HG02970 (cell line): ENCODE measurements around the gene TTC8.
"Not testable (repeated sequence)": the region's sequence is repeated elsewhere in the genome, so short reads cannot be mapped to it uniquely, and the experiment has no call there.

Experiments
- ATAC-seq: cut with Tn5 transposase; IDR thresholded peaks from one replicate; pipeline ENCODE4 v1.9.1; 2021; ENCODE audit warnings: mild to moderate bottlenecking, moderate library complexity, moderate number of reproducible peaks; ENCODE audit not compliant: unreplicated experiment, low FRiP score

Gene TTC8

GRCh38 chr14:88821888-88822287, 2.6 kb upstream of the TTC8 start:
- ATAC-seq = no peak

- peak; percentile 12 for ATAC-seq
These were observed 510 bp upstream of the TTC8 start for GRCh38 chr14:88823968-88824313.

GRCh38 chr14:88825078-88825458, 617 bp downstream of the TTC8 start:
- ATAC-seq = no peak

GRCh38 chr14:88825503-88825902, 1.1 kb downstream of the TTC8 start:
- no peak for ATAC-seq

- no peak for ATAC-seq
These were observed 4.7 kb downstream of the TTC8 start for GRCh38 chr14:88829188-88829587.

GRCh38 chr14:88829685-88830302, 5.3 kb downstream of the TTC8 start:
- no peak for ATAC-seq

- ATAC-seq = no peak
These were observed 6.8 kb downstream of the TTC8 start for GRCh38 chr14:88831284-88831683.

- no peak for ATAC-seq
These were observed 10.5 kb downstream of the TTC8 start for GRCh38 chr14:88834883-88835431.

- no peak for ATAC-seq
These were observed 11.2 kb downstream of the TTC8 start for GRCh38 chr14:88835661-88836060.

- no peak for ATAC-seq
These were observed 13.0 kb downstream of the TTC8 start for GRCh38 chr14:88837495-88837894.

- ATAC-seq = no peak
These were observed 13.6 kb downstream of the TTC8 start for GRCh38 chr14:88838015-88838414.

- ATAC-seq = no peak
These were observed 16.5 kb downstream of the TTC8 start for GRCh38 chr14:88840926-88841325.

- ATAC-seq = no peak
These were observed 17.3 kb downstream of the TTC8 start for GRCh38 chr14:88841741-88842140.

- ATAC-seq = no peak
These were observed 18.0 kb downstream of the TTC8 start for GRCh38 chr14:88842414-88842813.

- no peak for ATAC-seq
These were observed 20.6 kb downstream of the TTC8 start for GRCh38 chr14:88844980-88845491.

- ATAC-seq = no peak
These were observed 24.1 kb downstream of the TTC8 start for GRCh38 chr14:88848571-88848970.

GRCh38 chr14:88849716-88850115, 25.3 kb downstream of the TTC8 start:
- no peak for ATAC-seq

GRCh38 chr14:88851587-88851986, 27.1 kb downstream of the TTC8 start:
- no peak for ATAC-seq

- no peak for ATAC-seq
These were observed 28.2 kb downstream of the TTC8 start for GRCh38 chr14:88852632-88853031.

- ATAC-seq = no peak
These were observed 28.7 kb downstream of the TTC8 start for GRCh38 chr14:88853129-88853528.

GRCh38 chr14:88856786-88857366, 32.4 kb downstream of the TTC8 start:
- ATAC-seq = no peak

GRCh38 chr14:88857861-88858260, 33.4 kb downstream of the TTC8 start:
- ATAC-seq = not testable (repeated sequence)
